ENCODE data around the gene GRK3.

GRK3 gene

DNA sequence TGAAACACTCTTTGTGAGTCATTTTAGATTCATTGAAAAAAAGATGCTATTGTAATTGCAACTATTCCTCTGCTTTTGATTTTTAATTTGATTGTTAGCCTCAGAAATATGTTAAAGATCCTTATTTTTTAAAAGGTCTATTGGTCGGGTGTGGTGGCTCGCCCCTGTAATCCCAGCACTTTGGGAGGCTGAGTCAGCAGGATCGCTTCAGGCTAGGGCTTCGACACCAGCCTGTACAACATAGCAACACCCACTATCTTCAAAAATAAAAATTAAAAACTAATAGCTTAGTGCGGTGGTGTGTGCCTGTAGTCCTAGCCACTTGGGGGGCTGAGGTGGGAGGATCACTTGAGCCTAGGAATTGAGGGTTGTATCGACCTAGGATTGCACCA lies 105.6 kb downstream of the GRK3 start:
- Histone ChIP-seq H3K4me1 (ENCODE audit: control insufficient read depth in 1 of 2, insufficient read depth in 2 of 2, low read length in 2 of 2) (peaks cover 8 to 14% of the 10 kb centered on the region in 2 donors), H3K27me3 (ENCODE audit: control insufficient read depth in 1 of 2, insufficient read depth in 2 of 2, low read length in 2 of 2) (no peaks in the 10 kb centered on the region), H3K4me3 (ENCODE audit: low read depth in 1 of 2, low read length in 2 of 2) (no peak overlapping the region), H3K9ac (ENCODE audit: low read depth in 1 of 2, low read length in 2 of 2) (no peak overlapping the region), H3K27ac (ENCODE audit: low read depth, low read length) (no peak overlapping the region), H3K9me3 (ENCODE audit: control insufficient read depth in 1 of 2, low read length in 2 of 2) (no peaks in the 10 kb centered on the region), H3K36me3 (ENCODE audit: control insufficient read depth in 1 of 2, insufficient read depth in 2 of 2, low read length in 2 of 2) (no peaks in the 10 kb centered on the region)

DNA sequence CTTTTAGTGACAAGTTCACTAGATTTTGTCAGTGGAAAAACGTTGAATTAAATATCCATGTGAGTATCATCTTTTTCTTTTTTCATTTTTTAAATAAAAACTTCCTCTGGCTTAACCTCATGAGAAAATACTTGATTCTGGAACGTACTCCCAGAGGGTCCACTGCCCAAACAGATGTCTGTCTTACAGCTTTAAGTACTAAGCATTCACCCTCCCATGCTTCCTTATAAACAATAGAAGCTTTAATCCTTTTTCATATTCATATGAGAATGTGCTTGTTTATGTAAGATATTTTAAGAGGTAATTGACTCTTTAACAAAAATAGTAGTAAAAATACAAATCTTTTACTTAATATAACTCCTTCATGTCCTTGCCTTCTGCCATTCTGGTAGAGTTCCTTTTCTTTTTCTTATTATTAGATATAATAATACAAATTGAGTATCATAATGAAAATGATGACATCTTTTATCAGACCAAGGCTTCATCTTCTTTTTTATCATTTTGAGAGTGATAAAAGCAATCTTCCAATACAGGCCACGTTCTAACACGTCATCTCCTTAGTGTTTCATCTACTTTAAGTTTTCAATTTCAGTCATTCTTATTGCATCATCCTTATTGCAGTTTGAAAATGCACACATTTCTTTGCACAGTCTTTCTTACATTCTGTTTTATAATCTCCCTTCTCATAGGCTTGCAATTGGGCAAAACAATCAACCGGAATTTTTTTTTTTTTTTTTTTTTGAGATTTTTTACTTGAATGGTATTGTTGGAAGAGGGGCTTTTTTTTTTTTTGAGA lies 108.0 kb downstream of the GRK3 start:
- Histone ChIP-seq H3K4me1 (ENCODE audit: control insufficient read depth in 1 of 2, insufficient read depth in 2 of 2, low read length in 2 of 2) (no peaks in the 10 kb centered on the region), H3K27me3 (ENCODE audit: control insufficient read depth in 1 of 2, insufficient read depth in 2 of 2, low read length in 2 of 2) (no peaks in the 10 kb centered on the region)

DNA sequence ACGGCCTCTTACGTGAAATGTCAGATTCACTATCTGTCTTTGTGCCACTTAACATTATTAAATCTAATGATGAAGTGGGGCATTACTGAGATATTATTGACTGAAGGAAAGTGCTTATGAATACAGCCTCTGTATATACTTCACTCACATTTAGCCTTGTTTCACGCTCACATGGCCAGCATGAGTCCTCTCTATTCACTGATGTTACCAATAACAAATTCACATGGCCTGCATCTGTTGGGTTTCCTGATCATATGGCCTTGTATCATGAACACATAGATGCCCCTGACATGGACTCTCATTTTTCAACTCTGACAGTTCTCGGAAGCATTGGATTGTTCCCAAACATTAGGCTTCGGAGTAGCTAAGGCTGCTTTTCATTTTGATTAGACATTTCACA lies 109.2 kb downstream of the GRK3 start:
- no peaks in the 10 kb centered on the region for H3K27me3 ChIP-seq (ENCODE audit: control insufficient read depth in 1 of 2, insufficient read depth in 2 of 2, low read length in 2 of 2)
- no peak overlapping the region for H3K9ac ChIP-seq (ENCODE audit: low read depth in 1 of 2, low read length in 2 of 2)
- no peaks in the 10 kb centered on the region for H3K36me3 ChIP-seq (ENCODE audit: control insufficient read depth in 1 of 2, insufficient read depth in 2 of 2, low read length in 2 of 2)
- H3K27ac ChIP-seq (ENCODE audit: low read depth, low read length): no peak overlapping the region
- no peaks in the 10 kb centered on the region for H3K4me1 ChIP-seq (ENCODE audit: control insufficient read depth in 1 of 2, insufficient read depth in 2 of 2, low read length in 2 of 2)
- no peak overlapping the region for H3K4me3 ChIP-seq (ENCODE audit: low read depth in 1 of 2, low read length in 2 of 2)
- H3K9me3 ChIP-seq (ENCODE audit: control insufficient read depth in 1 of 2, low read length in 2 of 2): no peaks in the 10 kb centered on the region

More for the DNA sequence above, 108.0 kb downstream of the GRK3 start:
- no peak overlapping the region for H3K4me3 ChIP-seq (ENCODE audit: low read depth in 1 of 2, low read length in 2 of 2)
- no peak overlapping the region for H3K27ac ChIP-seq (ENCODE audit: low read depth, low read length)
- H3K36me3 ChIP-seq (ENCODE audit: control insufficient read depth in 1 of 2, insufficient read depth in 2 of 2, low read length in 2 of 2): no peaks in the 10 kb centered on the region
- H3K9me3 ChIP-seq (ENCODE audit: control insufficient read depth in 1 of 2, low read length in 2 of 2): no peaks in the 10 kb centered on the region
- no peak overlapping the region for H3K9ac ChIP-seq (ENCODE audit: low read depth in 1 of 2, low read length in 2 of 2)

DNA sequence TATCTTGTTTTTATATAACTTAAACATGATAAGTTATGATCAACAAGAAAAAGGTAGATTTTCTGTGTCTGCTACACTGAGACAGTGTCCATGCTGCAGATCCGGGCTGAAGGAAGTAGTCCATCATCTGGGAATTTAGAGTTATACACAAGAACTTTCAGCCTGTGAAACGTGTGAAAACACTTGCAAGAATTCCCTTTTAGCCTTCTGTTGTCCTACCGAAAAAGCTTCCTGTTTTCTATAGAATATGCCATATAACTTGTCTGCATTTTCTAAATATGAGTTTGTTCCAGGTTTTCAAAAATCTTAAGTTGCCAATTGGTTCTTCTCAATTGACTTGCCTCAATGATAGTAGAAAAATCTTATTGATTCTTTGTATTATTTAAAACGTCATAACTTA lies 113.2 kb downstream of the GRK3 start:
- H3K9me3 ChIP-seq (ENCODE audit: control insufficient read depth in 1 of 2, low read length in 2 of 2): no peaks in the 10 kb centered on the region
- H3K4me1 ChIP-seq (ENCODE audit: control insufficient read depth in 1 of 2, insufficient read depth in 2 of 2, low read length in 2 of 2): no peaks in the 10 kb centered on the region
- no peak overlapping the region for H3K9ac ChIP-seq (ENCODE audit: low read depth in 1 of 2, low read length in 2 of 2)
- no peak overlapping the region for H3K4me3 ChIP-seq (ENCODE audit: low read depth in 1 of 2, low read length in 2 of 2)
- H3K27ac ChIP-seq (ENCODE audit: low read depth, low read length): no peak overlapping the region
- H3K36me3 ChIP-seq (ENCODE audit: control insufficient read depth in 1 of 2, insufficient read depth in 2 of 2, low read length in 2 of 2): no peaks in the 10 kb centered on the region
- no peaks in the 10 kb centered on the region for H3K27me3 ChIP-seq (ENCODE audit: control insufficient read depth in 1 of 2, insufficient read depth in 2 of 2, low read length in 2 of 2)

DNA sequence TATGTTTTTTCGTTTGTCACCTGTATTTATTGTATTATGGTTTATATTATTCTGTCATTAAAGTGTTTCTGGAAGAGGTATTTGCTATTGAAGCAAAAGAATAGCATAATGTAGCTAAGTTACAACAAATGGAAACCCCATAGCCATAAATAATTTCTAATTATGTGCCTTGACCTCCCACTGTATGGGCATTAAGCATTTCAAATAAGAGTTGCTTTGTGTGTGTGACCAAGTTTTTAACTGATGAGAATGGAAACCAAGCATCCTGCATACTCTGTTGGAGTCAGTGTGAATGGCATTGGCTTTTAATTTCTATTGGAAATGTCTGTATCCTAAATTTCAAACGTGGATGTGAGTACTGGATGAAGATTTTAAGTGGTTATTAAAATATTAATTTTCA lies 115.6 kb downstream of the GRK3 start:
- H3K9me3 ChIP-seq (ENCODE audit: control insufficient read depth in 1 of 2, low read length in 2 of 2): no peaks in the 10 kb centered on the region
- no peak overlapping the region for H3K27ac ChIP-seq (ENCODE audit: low read depth, low read length)
- no peaks in the 10 kb centered on the region for H3K4me1 ChIP-seq (ENCODE audit: control insufficient read depth in 1 of 2, insufficient read depth in 2 of 2, low read length in 2 of 2)
- no peaks in the 10 kb centered on the region for H3K36me3 ChIP-seq (ENCODE audit: control insufficient read depth in 1 of 2, insufficient read depth in 2 of 2, low read length in 2 of 2)
- no peak overlapping the region for H3K4me3 ChIP-seq (ENCODE audit: low read depth in 1 of 2, low read length in 2 of 2)
- H3K27me3 ChIP-seq (ENCODE audit: control insufficient read depth in 1 of 2, insufficient read depth in 2 of 2, low read length in 2 of 2): no peaks in the 10 kb centered on the region
- no peak overlapping the region for H3K9ac ChIP-seq (ENCODE audit: low read depth in 1 of 2, low read length in 2 of 2)

DNA sequence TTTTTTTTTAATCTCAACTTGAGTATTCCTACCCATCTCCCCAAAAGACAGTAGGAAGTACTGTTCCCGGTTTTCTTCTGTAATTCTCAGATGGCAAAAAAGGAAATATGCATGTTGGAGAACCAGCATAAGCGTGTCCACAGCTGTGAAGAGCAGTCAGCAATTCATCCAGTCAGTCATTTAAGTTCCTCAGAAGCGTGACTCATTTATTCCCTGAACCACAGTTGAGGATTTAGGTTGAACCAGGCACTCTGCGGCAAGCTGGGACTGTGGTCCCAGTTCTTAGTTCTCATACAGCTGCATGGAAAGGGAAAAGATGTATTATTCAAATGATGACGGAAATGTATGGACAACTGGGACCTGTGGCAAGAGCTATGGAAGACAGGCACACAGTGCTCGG lies 116.5 kb downstream of the GRK3 start:
- no peaks in the 10 kb centered on the region for H3K27me3 ChIP-seq (ENCODE audit: control insufficient read depth in 1 of 2, insufficient read depth in 2 of 2, low read length in 2 of 2)
- H3K27ac ChIP-seq (ENCODE audit: low read depth, low read length): no peak overlapping the region
- no peaks in the 10 kb centered on the region for H3K9me3 ChIP-seq (ENCODE audit: control insufficient read depth in 1 of 2, low read length in 2 of 2)
- no peak overlapping the region for H3K9ac ChIP-seq (ENCODE audit: low read depth in 1 of 2, low read length in 2 of 2)
- no peaks in the 10 kb centered on the region for H3K4me1 ChIP-seq (ENCODE audit: control insufficient read depth in 1 of 2, insufficient read depth in 2 of 2, low read length in 2 of 2)
- no peaks in the 10 kb centered on the region for H3K36me3 ChIP-seq (ENCODE audit: control insufficient read depth in 1 of 2, insufficient read depth in 2 of 2, low read length in 2 of 2)
- H3K4me3 ChIP-seq (ENCODE audit: low read depth in 1 of 2, low read length in 2 of 2): no peak overlapping the region

DNA sequence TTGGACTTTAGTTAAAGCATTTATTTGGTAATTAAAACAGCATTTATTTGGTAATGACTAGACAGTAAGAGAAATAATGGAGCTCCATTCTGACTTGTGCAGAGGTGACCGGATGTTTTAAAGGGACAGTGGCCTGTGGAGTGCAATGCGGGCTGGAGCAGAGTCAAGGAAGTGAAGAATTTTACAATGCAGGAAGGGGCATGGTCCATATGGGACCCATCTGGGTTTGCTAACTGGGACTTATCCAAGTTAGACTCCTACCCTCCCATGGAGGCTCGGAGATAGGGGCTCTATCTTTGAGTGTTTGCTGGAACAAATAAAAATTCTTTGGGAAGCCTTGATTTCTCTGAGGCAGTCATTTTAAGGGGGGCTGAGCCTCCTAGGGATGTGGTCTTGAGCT lies 117.6 kb downstream of the GRK3 start:
- H3K27me3 ChIP-seq (ENCODE audit: control insufficient read depth in 1 of 2, insufficient read depth in 2 of 2, low read length in 2 of 2): no peaks in the 10 kb centered on the region
- H3K4me3 ChIP-seq (ENCODE audit: low read depth in 1 of 2, low read length in 2 of 2): no peak overlapping the region
- no peaks in the 10 kb centered on the region for H3K9me3 ChIP-seq (ENCODE audit: control insufficient read depth in 1 of 2, low read length in 2 of 2)
- no peak overlapping the region for H3K9ac ChIP-seq (ENCODE audit: low read depth in 1 of 2, low read length in 2 of 2)
- H3K4me1 ChIP-seq (ENCODE audit: control insufficient read depth in 1 of 2, insufficient read depth in 2 of 2, low read length in 2 of 2): no peaks in the 10 kb centered on the region
- H3K36me3 ChIP-seq (ENCODE audit: control insufficient read depth in 1 of 2, insufficient read depth in 2 of 2, low read length in 2 of 2): no peaks in the 10 kb centered on the region
- H3K27ac ChIP-seq (ENCODE audit: low read depth, low read length): no peak overlapping the region

DNA sequence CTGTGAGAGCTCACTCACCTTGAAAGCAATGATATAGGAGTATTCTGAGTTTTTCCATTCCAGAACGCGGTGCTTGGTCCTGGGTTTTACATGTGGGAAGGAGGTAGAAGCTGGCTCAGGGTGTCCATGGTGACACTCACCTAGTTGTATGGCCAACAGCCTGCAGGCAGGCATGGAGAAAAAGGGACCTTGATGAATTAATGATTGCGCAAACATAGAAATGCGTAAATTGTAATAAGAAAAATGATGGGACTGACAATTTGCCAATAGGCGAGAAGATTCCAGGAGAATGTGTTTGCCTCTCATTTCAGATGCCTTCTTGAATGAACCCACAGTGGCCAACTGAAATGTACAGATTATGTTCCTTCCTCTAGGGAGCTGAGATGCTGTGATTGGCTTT lies 124.2 kb downstream of the GRK3 start:
- H3K4me1 ChIP-seq (ENCODE audit: control insufficient read depth in 1 of 2, insufficient read depth in 2 of 2, low read length in 2 of 2): no peaks in the 10 kb centered on the region
- H3K27me3 ChIP-seq (ENCODE audit: control insufficient read depth in 1 of 2, insufficient read depth in 2 of 2, low read length in 2 of 2): no peaks in the 10 kb centered on the region
- no peaks in the 10 kb centered on the region for H3K36me3 ChIP-seq (ENCODE audit: control insufficient read depth in 1 of 2, insufficient read depth in 2 of 2, low read length in 2 of 2)
- H3K4me3 ChIP-seq (ENCODE audit: low read depth in 1 of 2, low read length in 2 of 2): no peak overlapping the region
- no peaks in the 10 kb centered on the region for H3K9me3 ChIP-seq (ENCODE audit: control insufficient read depth in 1 of 2, low read length in 2 of 2)
- H3K9ac ChIP-seq (ENCODE audit: low read depth in 1 of 2, low read length in 2 of 2): no peak overlapping the region
- no peak overlapping the region for H3K27ac ChIP-seq (ENCODE audit: low read depth, low read length)

DNA sequence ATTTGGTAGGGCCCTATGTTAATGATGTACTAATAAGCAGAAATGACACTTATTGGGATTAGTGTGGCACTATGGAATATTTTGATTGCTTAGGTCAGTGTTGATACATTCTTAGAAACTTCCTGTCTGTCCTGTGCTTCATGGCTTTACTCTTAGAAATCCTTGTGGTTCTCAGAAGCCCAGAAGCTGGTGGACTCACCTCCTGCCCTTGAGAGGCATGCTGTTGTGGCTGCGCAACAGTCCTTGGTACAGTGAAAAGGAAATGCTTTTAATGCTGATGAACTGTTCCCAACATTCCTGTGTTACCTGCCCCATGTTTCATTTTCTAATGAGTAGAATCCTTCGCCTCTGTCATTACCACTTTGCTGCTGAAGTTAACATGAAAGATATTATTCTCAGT lies 125.2 kb downstream of the GRK3 start:
- no peaks in the 10 kb centered on the region for H3K9me3 ChIP-seq (ENCODE audit: control insufficient read depth in 1 of 2, low read length in 2 of 2)
- H3K4me3 ChIP-seq (ENCODE audit: low read depth in 1 of 2, low read length in 2 of 2): no peak overlapping the region

DNA sequence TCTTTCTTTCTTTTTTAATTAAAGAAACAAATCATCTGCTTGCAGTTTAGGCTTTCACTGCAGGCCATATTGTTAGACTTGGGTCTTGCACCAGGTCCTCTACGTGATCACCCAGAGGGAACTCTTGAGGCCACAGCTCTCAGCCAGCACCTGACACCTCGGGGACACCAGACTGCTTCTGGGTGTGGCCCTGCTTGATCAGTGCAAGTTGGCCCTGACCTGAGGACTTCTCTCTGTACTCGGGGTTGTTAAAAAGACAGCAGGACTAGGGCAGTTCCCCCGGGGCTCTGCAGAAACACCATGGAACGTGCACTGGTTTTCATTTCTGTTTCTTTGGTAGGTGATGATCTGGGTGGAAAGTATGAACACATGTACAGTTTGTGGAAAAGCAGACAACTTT lies 126.3 kb downstream of the GRK3 start:
- no peak overlapping the region for H3K4me3 ChIP-seq (ENCODE audit: low read depth in 1 of 2, low read length in 2 of 2)
- H3K27me3 ChIP-seq (ENCODE audit: control insufficient read depth in 1 of 2, insufficient read depth in 2 of 2, low read length in 2 of 2): no peaks in the 10 kb centered on the region
- no peaks in the 10 kb centered on the region for H3K9me3 ChIP-seq (ENCODE audit: control insufficient read depth in 1 of 2, low read length in 2 of 2)
- no peak overlapping the region for H3K27ac ChIP-seq (ENCODE audit: low read depth, low read length)
- H3K9ac ChIP-seq (ENCODE audit: low read depth in 1 of 2, low read length in 2 of 2): no peak overlapping the region
- no peaks in the 10 kb centered on the region for H3K36me3 ChIP-seq (ENCODE audit: control insufficient read depth in 1 of 2, insufficient read depth in 2 of 2, low read length in 2 of 2)
- H3K4me1 ChIP-seq (ENCODE audit: control insufficient read depth in 1 of 2, insufficient read depth in 2 of 2, low read length in 2 of 2): no peaks in the 10 kb centered on the region

More for the DNA sequence above, 125.2 kb downstream of the GRK3 start:
- Histone ChIP-seq H3K4me1 (ENCODE audit: control insufficient read depth in 1 of 2, insufficient read depth in 2 of 2, low read length in 2 of 2) (no peaks in the 10 kb centered on the region), H3K27ac (ENCODE audit: low read depth, low read length) (no peak overlapping the region), H3K27me3 (ENCODE audit: control insufficient read depth in 1 of 2, insufficient read depth in 2 of 2, low read length in 2 of 2) (no peaks in the 10 kb centered on the region), H3K9ac (ENCODE audit: low read depth in 1 of 2, low read length in 2 of 2) (no peak overlapping the region), H3K36me3 (ENCODE audit: control insufficient read depth in 1 of 2, insufficient read depth in 2 of 2, low read length in 2 of 2) (no peaks in the 10 kb centered on the region)
